Activated B cell treated with CpG ODN at 0.5 μM for 24 hours (primary cell): ENCODE results near the gene TMEM151A. TPM values are rescaled to one million over a fixed set of nuclear protein-coding genes. Genes with fewer than 3 reads are reported as not detected.

Experiments
- ATAC-seq: fragments of 200-7000 bp; cut with Tn5 transposase; one replicate; pipeline ENCODE4 v1.10.0; 2021; ENCODE audit warnings: low read depth, mild to moderate bottlenecking, moderate library complexity
- CTCF ChIA-PET: fragments of 350-600 bp; sonication (Branson Sonifier 250); formaldehyde crosslinking; loops from one replicate; lab custom pipeline; 2021; ENCODE audit warnings: antibody characterized with exemption; lab: Charles Lee
- POLR2A ChIA-PET: fragments of 350-600 bp; sonication (Branson Sonifier 250); formaldehyde crosslinking; loops from one replicate; lab custom pipeline; 2021; ENCODE audit warnings: antibody characterized with exemption; lab: Charles Lee
- DNase-seq: peaks from one replicate; pipeline ENCODE4 v3.0.0; 2022
- H3K27ac Mint-ChIP-seq: one replicate; pipeline ENCODE4 v1.8.0; 2020; ENCODE audit warnings: mixed read lengths
- H3K27me3 Mint-ChIP-seq: one replicate; pipeline ENCODE4 v1.8.0; 2021; ENCODE audit warnings: mixed read lengths
- H3K36me3 Mint-ChIP-seq: one replicate; pipeline ENCODE4 v1.8.0; 2021; ENCODE audit warnings: low read depth, mixed read lengths
- H3K4me1 Mint-ChIP-seq: one replicate; pipeline ENCODE4 v1.8.0; 2021; ENCODE audit warnings: mixed read lengths
- H3K4me3 Mint-ChIP-seq: one replicate; pipeline ENCODE4 v1.8.0; 2020; ENCODE audit warnings: mild to moderate bottlenecking, mixed read lengths
- H3K9me3 Mint-ChIP-seq: one replicate; pipeline ENCODE4 v1.8.0; 2020; ENCODE audit warnings: mixed read lengths
- intact Hi-C: fragments of 100-400 bp; cut with micrococcal nuclease; formaldehyde crosslinking; loops from one replicate; pipeline ENCODE4 v1.15.1; 2024
- total RNA-seq: library from RNA; stranded (reverse); gene quantifications from 2 replicates; pipeline ENCODE4 v1.2.3, GENCODE V29; 2022
- TF ChIP-seq, protein P1 (sequence below): fragments of 200-600 bp; IDR thresholded peaks from one replicate; pipeline ENCODE4 v1.8.0; 2022; ENCODE audit warnings: antibody characterized with exemption, mild to moderate bottlenecking

TMEM151A gene
- total RNA-seq, 1 donor from 2014 or later, result not detected

DNA sequence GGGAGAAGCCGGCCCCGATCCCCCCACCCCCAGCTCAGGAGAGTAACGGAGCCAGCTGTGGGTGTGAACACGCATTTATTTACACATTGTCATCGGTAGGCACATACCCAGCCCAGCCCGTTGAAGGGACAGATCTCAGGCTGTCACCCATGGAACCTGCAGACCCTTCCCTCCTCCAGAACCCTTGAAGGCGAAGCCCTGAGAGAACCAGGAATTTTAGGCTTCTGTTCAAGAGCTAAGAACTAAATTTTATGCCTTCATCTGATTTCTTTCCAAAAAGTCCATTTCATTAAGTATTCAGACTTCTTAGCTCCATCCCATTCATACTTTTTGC is 53.6 kb downstream of the TMEM151A start:
- intact Hi-C loops, result loop anchor here (1.0 to 5.0 kb wide), 5 partner anchors 16 to 728 kb away; partner anchors contain the start of genes PCNX3 and RCE1
- Mint-ChIP-seq H3K4me3 (peak overlapping the region; percentile 96), H3K27ac (peak overlapping the region; percentile 93), H3K9me3 (no peaks in the 10 kb centered on the region), H3K4me1 (peaks cover 45% of the 10 kb centered on the region), H3K36me3 (peaks cover 40% of the 10 kb centered on the region), H3K27me3 (peaks cover 2% of the 10 kb centered on the region)
- peak; percentile 11 for ATAC-seq
- TF ChIP-seq, protein P1, sequence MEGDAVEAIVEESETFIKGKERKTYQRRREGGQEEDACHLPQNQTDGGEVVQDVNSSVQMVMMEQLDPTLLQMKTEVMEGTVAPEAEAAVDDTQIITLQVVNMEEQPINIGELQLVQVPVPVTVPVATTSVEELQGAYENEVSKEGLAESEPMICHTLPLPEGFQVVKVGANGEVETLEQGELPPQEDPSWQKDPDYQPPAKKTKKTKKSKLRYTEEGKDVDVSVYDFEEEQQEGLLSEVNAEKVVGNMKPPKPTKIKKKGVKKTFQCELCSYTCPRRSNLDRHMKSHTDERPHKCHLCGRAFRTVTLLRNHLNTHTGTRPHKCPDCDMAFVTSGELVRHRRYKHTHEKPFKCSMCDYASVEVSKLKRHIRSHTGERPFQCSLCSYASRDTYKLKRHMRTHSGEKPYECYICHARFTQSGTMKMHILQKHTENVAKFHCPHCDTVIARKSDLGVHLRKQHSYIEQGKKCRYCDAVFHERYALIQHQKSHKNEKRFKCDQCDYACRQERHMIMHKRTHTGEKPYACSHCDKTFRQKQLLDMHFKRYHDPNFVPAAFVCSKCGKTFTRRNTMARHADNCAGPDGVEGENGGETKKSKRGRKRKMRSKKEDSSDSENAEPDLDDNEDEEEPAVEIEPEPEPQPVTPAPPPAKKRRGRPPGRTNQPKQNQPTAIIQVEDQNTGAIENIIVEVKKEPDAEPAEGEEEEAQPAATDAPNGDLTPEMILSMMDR, result no peak
- no peak for DNase-seq
- CTCF ChIA-PET, result interaction anchor here (0.7 to 3.2 kb wide), 4 partner anchors 33 to 641 kb away, joined by 3 to 17 read pairs (median 8); no protein-coding TSS in a partner anchor
- POLR2A ChIA-PET, result interaction anchor here (0.6 to 5.4 kb wide), 9 partner anchors 26 to 1242 kb away, joined by 3 to 34 read pairs (median 4); partner anchors contain the start of genes CD248, RBM14, RCE1 and SLC29A2

Other genes with a start within 250 kb of the TMEM151A start
- not detected in 2 replicates for gene GAL3ST3, start 242.7 kb upstream of the TMEM151A start, total RNA-seq
- gene SF3B2, start 239.5 kb upstream of the TMEM151A start, total RNA-seq, result 198 and 219 TPM in 2 replicates
- 118 and 121 TPM in 2 replicates for gene PACS1, start 221.6 kb upstream of the TMEM151A start, total RNA-seq
- 37.0 and 45.6 TPM in 2 replicates for gene KLC2, start 34.2 kb upstream of the TMEM151A start, total RNA-seq
- 115 and 118 TPM in 2 replicates for gene RAB1B, start 23.3 kb upstream of the TMEM151A start, total RNA-seq
- 0.93 and 1.0 TPM in 2 replicates for gene CNIH2, start 13.7 kb upstream of the TMEM151A start, total RNA-seq
- 53.4 and 62.6 TPM in 2 replicates for gene YIF1A, start 2.8 kb upstream of the TMEM151A start, total RNA-seq
- 0.22 TPM in 1 of 2 replicates, not detected in the other for gene CD248, start 25.1 kb downstream of the TMEM151A start, total RNA-seq
- gene RIN1, start 44.5 kb downstream of the TMEM151A start, total RNA-seq, result 0.76 and 0.98 TPM in 2 replicates
- gene BRMS1, start 53.2 kb downstream of the TMEM151A start, total RNA-seq, result 56.9 and 59.2 TPM in 2 replicates
- 1.9 TPM in 2 replicates for gene B4GAT1, start 55.7 kb downstream of the TMEM151A start, total RNA-seq
- 13.5 and 17.1 TPM in 2 replicates for gene SLC29A2, start 79.9 kb downstream of the TMEM151A start, total RNA-seq
- not detected in 2 replicates for gene NPAS4, start 129.1 kb downstream of the TMEM151A start, total RNA-seq
- 62.6 and 74.3 TPM in 2 replicates for gene MRPL11, start 147.0 kb downstream of the TMEM151A start, total RNA-seq
- gene PELI3, start 175.0 kb downstream of the TMEM151A start, total RNA-seq, result 8.5 and 9.1 TPM in 2 replicates
- gene DPP3, start 188.5 kb downstream of the TMEM151A start, total RNA-seq, result 62.2 and 63.3 TPM in 2 replicates
- 30.5 and 38.8 TPM in 2 replicates for gene BBS1, start 218.7 kb downstream of the TMEM151A start, total RNA-seq